SK-N-SH treated with all-trans-retinoic acid at 6 μM for 48 hours (cell line): ENCODE data around the gene NFIL3.

ENCODE experiments used
- ATAC-seq: fragments of 200-7000 bp; cut with Tn5 transposase; 3 replicates; pipeline ENCODE4 v1.9.1; 2020; ENCODE audit warnings: mild to moderate bottlenecking, moderate library complexity
- ARNTL ChIP-seq: fragments of 450-650 bp; formaldehyde crosslinking; IDR thresholded peaks from 2 replicates; pipeline ENCODE4 v1.5.0; 2020; ENCODE audit warnings: low read depth, mild to moderate bottlenecking, moderate library complexity, borderline replicate concordance
- BACH2 ChIP-seq: fragments of 250-450 bp; sonication (Bioruptor Pico); IDR thresholded peaks from 2 replicates; pipeline ENCODE4 v1.9.0; 2021; ENCODE audit warnings: mild to moderate bottlenecking, borderline replicate concordance
- CREB5 ChIP-seq: fragments of 250-450 bp; sonication (Bioruptor Pico); IDR thresholded peaks from 2 replicates; pipeline ENCODE4 v1.5.1; 2020; ENCODE audit warnings: low read depth, mild to moderate bottlenecking, moderate library complexity
- CSDC2 ChIP-seq: fragments of 250-450 bp; sonication (Bioruptor Pico); IDR thresholded peaks from 2 replicates; pipeline ENCODE4 v1.5.0; 2020; ENCODE audit warnings: mild to moderate bottlenecking, moderate library complexity
- ESRRG ChIP-seq: fragments of 250-450 bp; sonication (Bioruptor Pico); IDR thresholded peaks from 2 replicates; pipeline ENCODE4 v1.6.1; 2021; ENCODE audit warnings: mild to moderate bottlenecking
- GLIS3 ChIP-seq: fragments of 250-450 bp; sonication (Bioruptor Pico); IDR thresholded peaks from 2 replicates; pipeline ENCODE4 v1.5.0; 2020; ENCODE audit warnings: mild to moderate bottlenecking, moderate library complexity
- ISL1 ChIP-seq: fragments of 250-450 bp; sonication (Bioruptor Pico); IDR thresholded peaks from 2 replicates; pipeline ENCODE4 v2.1.2; 2022; ENCODE audit warnings: mild to moderate bottlenecking, moderate library complexity
- PATZ1 ChIP-seq: fragments of 250-450 bp; sonication (Bioruptor Pico); IDR thresholded peaks from 2 replicates; pipeline ENCODE4 v1.8.0; 2020; ENCODE audit warnings: mild to moderate bottlenecking, moderate library complexity, borderline replicate concordance
- POU6F1 ChIP-seq: fragments of 250-450 bp; sonication (Bioruptor Pico); IDR thresholded peaks from 2 replicates; pipeline ENCODE4 v1.8.0; 2021; ENCODE audit warnings: low read depth, mild to moderate bottlenecking, moderate library complexity, borderline replicate concordance
- RARB ChIP-seq: fragments of 250-450 bp; sonication (Bioruptor Pico); IDR thresholded peaks from 2 replicates; pipeline ENCODE4 v1.8.0; 2021; ENCODE audit warnings: mild to moderate bottlenecking, moderate library complexity
- SNAI2 ChIP-seq: fragments of 250-450 bp; sonication (Bioruptor Pico); IDR thresholded peaks from 2 replicates; pipeline ENCODE4 v1.5.0; 2020; ENCODE audit warnings: mild to moderate bottlenecking, moderate library complexity
- TCF4 ChIP-seq: fragments of 250-450 bp; sonication (Bioruptor Pico); IDR thresholded peaks from 2 replicates; pipeline ENCODE4 v1.8.0; 2021; ENCODE audit warnings: mild to moderate bottlenecking, moderate library complexity, borderline replicate concordance
- TOX ChIP-seq: fragments of 250-450 bp; sonication (Bioruptor Pico); IDR thresholded peaks from 2 replicates; pipeline ENCODE4 v1.8.0; 2021; ENCODE audit warnings: mild to moderate bottlenecking, moderate library complexity, borderline replicate concordance
- TSHZ2 ChIP-seq: fragments of 250-450 bp; sonication (Bioruptor Pico); IDR thresholded peaks from 2 replicates; pipeline ENCODE4 v1.5.0; 2020; ENCODE audit warnings: mild to moderate bottlenecking, moderate library complexity
- ZC3H10 ChIP-seq: fragments of 250-450 bp; sonication (Bioruptor Pico); IDR thresholded peaks from 2 replicates; pipeline ENCODE4 v1.5.1; 2021; ENCODE audit warnings: mild to moderate bottlenecking, moderate library complexity
- ZFP30 ChIP-seq: fragments of 450-650 bp; formaldehyde crosslinking; IDR thresholded peaks from 2 replicates; pipeline ENCODE4 v1.5.0; 2022; ENCODE audit warnings: mild to moderate bottlenecking, moderate library complexity
- ZNF8 ChIP-seq: fragments of 450-650 bp; formaldehyde crosslinking; IDR thresholded peaks from 2 replicates; pipeline ENCODE4 v1.5.0; 2020; ENCODE audit warnings: mild to moderate bottlenecking, moderate library complexity

The NFIL3 gene

GRCh38 chr9:91405343-91406077, 18.1 kb downstream of the NFIL3 start:
- no peak for TF ChIP-seq GLIS3
- TF ChIP-seq ESRRG: no peak
- no peak for TF ChIP-seq ARNTL
- TF ChIP-seq, all 23 proteins: peak for 0
- no peak for ATAC-seq

GRCh38 chr9:91403665-91404543, 19.7 kb downstream of the NFIL3 start:
- TF ChIP-seq SNAI2 (CRISPR knock-in tag): no peak
- ATAC-seq: no peak

- ATAC-seq: no peak
- TF ChIP-seq CSDC2 (no peak), PATZ1 (CRISPR knock-in tag) (no peak), ZC3H10 (no peak), TOX (CRISPR knock-in tag) (no peak), ESRRG (no peak), TSHZ2 (CRISPR knock-in tag) (no peak), RARB (CRISPR knock-in tag) (no peak), BACH2 (no peak), ZNF8 (CRISPR knock-in tag) (no peak)
Observed at GRCh38 chr9:91398926-91399325, 24.7 kb downstream of the NFIL3 start.

GRCh38 chr9:91395553-91396471, 27.8 kb downstream of the NFIL3 start:
- no peak for TF ChIP-seq CREB5 (CRISPR knock-in tag)
- no peak for TF ChIP-seq ARNTL
- ATAC-seq: peak; percentile 95

- peak; percentile 22 for ATAC-seq
Observed at GRCh38 chr9:91395106-91395552, 28.5 kb downstream of the NFIL3 start.

More at GRCh38 chr9:91395106-91395552, 28.5 kb downstream of the NFIL3 start:
- TF ChIP-seq ARNTL (no peak), POU6F1 (CRISPR knock-in tag) (no peak), PATZ1 (CRISPR knock-in tag) (no peak), ISL1 (CRISPR knock-in tag) (no peak), RARB (CRISPR knock-in tag) (no peak), TSHZ2 (CRISPR knock-in tag) (no peak), TCF4 (CRISPR knock-in tag) (no peak), ZFP30 (CRISPR knock-in tag) (no peak), ZC3H10 (no peak), BACH2 (no peak), TOX (CRISPR knock-in tag) (no peak), SNAI2 (CRISPR knock-in tag) (no peak), ZNF8 (CRISPR knock-in tag) (no peak)
